HL-60 (cell line): ENCODE measurements around the gene GLP1R.

Experiments used
- DNase-seq, 2 experiments: peaks; one replicate each; pipeline ENCODE4 v3.0.0-alpha.2; 2010 to 2020; ENCODE audit warnings: low read depth in 1 of 2, low spot score in 1 of 2
- H3K27ac ChIP-seq: fragments of 250-450 bp; sonication (Bioruptor Pico); replicated peaks from 2 replicates; pipeline ENCODE4 v1.5.1; 2020; ENCODE audit warnings: mild to moderate bottlenecking, moderate library complexity
- H3K27me3 ChIP-seq: fragments of 250-450 bp; sonication (Bioruptor Pico); 2 replicates; pipeline ENCODE4 v1.5.1; 2021; ENCODE audit warnings: mild to moderate bottlenecking, moderate library complexity; ENCODE audit not compliant: insufficient read depth, poor library complexity, severe bottlenecking
- H3K4me3 ChIP-seq: replicated peaks from 2 replicates; pipeline ENCODE4 v1.5.1; 2011; ENCODE audit warnings: mild to moderate bottlenecking, control low read depth, low read length; ENCODE audit not compliant: insufficient read depth
- CTCF ChIP-seq: IDR thresholded peaks from one replicate; pipeline ENCODE4 v1.5.1; 2011; ENCODE audit warnings: low read length, control low read depth, inconsistent platforms; ENCODE audit not compliant: insufficient read depth
- GABPA ChIP-seq: IDR thresholded peaks from 2 replicates; pipeline ENCODE4 v1.6.1; 2012; ENCODE audit warnings: low read depth
- POLR2AphosphoS5 ChIP-seq: IDR thresholded peaks from 2 replicates; pipeline ENCODE4 v1.6.1; 2012; ENCODE audit warnings: low read depth
- SPI1 ChIP-seq: IDR thresholded peaks from 2 replicates; pipeline ENCODE4 v1.6.1; 2012; ENCODE audit warnings: low read depth, mild to moderate bottlenecking, borderline replicate concordance
- TF ChIP-seq, protein P1 (sequence below): IDR thresholded peaks from 2 replicates; pipeline ENCODE4 v1.6.1; 2012; ENCODE audit warnings: low read depth; ENCODE audit not compliant: insufficient replicate concordance

Gene GLP1R

DNA sequence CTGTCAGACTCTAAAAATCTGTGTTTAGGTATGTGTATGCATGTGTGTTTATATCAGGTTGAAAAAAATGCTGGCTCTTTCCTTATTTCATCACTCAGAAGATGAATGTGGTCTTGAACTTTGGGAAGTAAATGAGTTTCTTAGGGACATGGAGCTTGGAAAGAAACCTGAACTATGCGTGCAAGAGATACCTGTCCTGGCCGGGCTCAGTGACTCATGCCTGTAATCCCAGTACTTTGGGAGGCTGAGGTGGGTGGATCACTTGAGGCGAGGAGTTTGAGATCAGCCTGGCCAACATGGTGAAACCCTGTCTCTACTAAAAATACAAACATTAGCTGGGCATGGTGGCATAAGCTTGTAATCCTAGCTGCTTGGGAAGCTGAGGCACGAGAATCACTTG, 4.4 kb upstream of the GLP1R start:
- no peak overlapping the region for H3K27ac ChIP-seq
- H3K27me3 ChIP-seq, result peaks cover 22% of the 10 kb centered on the region
- DNase-seq, result no peak
- no peak overlapping the region for H3K4me3 ChIP-seq
- TF ChIP-seq, protein P1, sequence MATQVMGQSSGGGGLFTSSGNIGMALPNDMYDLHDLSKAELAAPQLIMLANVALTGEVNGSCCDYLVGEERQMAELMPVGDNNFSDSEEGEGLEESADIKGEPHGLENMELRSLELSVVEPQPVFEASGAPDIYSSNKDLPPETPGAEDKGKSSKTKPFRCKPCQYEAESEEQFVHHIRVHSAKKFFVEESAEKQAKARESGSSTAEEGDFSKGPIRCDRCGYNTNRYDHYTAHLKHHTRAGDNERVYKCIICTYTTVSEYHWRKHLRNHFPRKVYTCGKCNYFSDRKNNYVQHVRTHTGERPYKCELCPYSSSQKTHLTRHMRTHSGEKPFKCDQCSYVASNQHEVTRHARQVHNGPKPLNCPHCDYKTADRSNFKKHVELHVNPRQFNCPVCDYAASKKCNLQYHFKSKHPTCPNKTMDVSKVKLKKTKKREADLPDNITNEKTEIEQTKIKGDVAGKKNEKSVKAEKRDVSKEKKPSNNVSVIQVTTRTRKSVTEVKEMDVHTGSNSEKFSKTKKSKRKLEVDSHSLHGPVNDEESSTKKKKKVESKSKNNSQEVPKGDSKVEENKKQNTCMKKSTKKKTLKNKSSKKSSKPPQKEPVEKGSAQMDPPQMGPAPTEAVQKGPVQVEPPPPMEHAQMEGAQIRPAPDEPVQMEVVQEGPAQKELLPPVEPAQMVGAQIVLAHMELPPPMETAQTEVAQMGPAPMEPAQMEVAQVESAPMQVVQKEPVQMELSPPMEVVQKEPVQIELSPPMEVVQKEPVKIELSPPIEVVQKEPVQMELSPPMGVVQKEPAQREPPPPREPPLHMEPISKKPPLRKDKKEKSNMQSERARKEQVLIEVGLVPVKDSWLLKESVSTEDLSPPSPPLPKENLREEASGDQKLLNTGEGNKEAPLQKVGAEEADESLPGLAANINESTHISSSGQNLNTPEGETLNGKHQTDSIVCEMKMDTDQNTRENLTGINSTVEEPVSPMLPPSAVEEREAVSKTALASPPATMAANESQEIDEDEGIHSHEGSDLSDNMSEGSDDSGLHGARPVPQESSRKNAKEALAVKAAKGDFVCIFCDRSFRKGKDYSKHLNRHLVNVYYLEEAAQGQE, result no peak
- TF ChIP-seq GABPA (no peak), POLR2AphosphoS5 (no peak), CTCF (no peak), SPI1 (no peak)

GRCh38 chr6:39047434-39048327, 900 bp upstream of the GLP1R start:
- no peak for DNase-seq
- H3K27ac ChIP-seq, result no peak overlapping the region
- TF ChIP-seq GABPA (no peak), SPI1 (no peak), CTCF (no peak), POLR2AphosphoS5 (no peak)
- TF ChIP-seq, protein P1, result no peak
- H3K4me3 ChIP-seq, result no peak overlapping the region
- H3K27me3 ChIP-seq, result peaks cover 39% of the 10 kb centered on the region

DNA sequence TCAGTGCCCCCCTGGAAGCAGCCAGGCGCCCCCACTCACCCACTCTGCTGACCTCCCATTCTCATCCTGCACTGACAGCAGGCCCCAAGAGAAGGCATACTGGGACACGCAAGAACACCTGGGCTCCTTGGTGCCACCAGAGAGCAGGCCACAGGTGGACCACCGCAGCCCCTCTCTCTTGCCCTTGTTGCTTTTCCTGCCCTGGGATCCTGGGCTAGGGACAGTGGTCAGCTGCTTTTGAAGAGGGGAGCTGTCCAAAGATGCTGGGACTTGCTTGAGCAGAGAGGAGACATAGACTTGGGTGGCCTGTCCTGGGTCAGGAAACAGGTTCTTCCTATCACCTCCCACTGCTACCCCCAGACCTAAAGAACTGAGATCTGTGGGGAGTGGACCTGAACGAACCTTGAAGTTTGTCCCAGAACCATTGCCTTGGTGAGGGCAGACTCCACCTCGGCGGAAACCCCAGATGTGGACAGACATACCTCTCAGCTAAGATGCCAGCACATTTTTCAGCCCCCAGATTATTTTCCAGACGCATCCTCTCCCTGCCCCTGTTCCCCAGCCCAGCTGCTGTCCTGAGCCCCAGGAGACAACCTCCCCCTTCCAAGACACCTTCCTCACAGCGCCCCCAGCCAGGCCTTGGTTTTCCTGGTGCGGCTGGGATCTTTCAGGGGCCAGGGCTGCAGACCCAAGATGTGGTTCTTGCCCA, 1.1 kb downstream of the GLP1R start:
- Histone ChIP-seq H3K4me3 (no peak overlapping the region), H3K27me3 (peaks cover 39% of the 10 kb centered on the region), H3K27ac (no peak overlapping the region)
- TF ChIP-seq POLR2AphosphoS5 (no peak), SPI1 (no peak), CTCF (no peak), GABPA (no peak)
- TF ChIP-seq, protein P1, result peak; percentile 30
- DNase-seq, result no peak
